Ascending aorta (tissue), 2 donors: ENCODE results near the gene SLIT3. TPM values are rescaled to one million over a fixed set of nuclear protein-coding genes. Genes with fewer than 3 reads are reported as not detected.

ENCODE experiments used
- DNase-seq, 2 donors: peaks; one replicate each; pipeline ENCODE4 v3.0.0-alpha.2; 2019; ENCODE audit warnings: low spot score in 2 of 2
- H3K27ac ChIP-seq, 2 donors: fragments of 200-600 bp; sonication (generic); one replicate each; pipeline ENCODE4 v1.5.1; 2016 to 2017; ENCODE audit warnings: mild to moderate bottlenecking in 1 of 2
- H3K27me3 ChIP-seq: fragments of 200-600 bp; sonication (generic); one replicate; pipeline ENCODE4 v1.5.1; 2017
- H3K36me3 ChIP-seq, 2 donors: fragments of 200-600 bp; sonication (generic); one replicate each; pipeline ENCODE4 v1.5.1; 2016
- H3K4me1 ChIP-seq, 2 donors: fragments of 200-600 bp; sonication (generic); one replicate each; pipeline ENCODE4 v1.5.1; 2016 to 2017; ENCODE audit warnings: mild to moderate bottlenecking in 1 of 2
- H3K4me3 ChIP-seq, 2 donors: fragments of 200-600 bp; sonication (generic); one replicate each; pipeline ENCODE4 v1.5.1; 2016 to 2017; ENCODE audit warnings: mild to moderate bottlenecking in 1 of 2
- H3K9me3 ChIP-seq, 2 donors: fragments of 200-600 bp; sonication (generic); one replicate each; pipeline ENCODE4 v1.5.1; 2016
- intact Hi-C: fragments of 100-400 bp; cut with DNase I; formaldehyde crosslinking; loops from one replicate; pipeline ENCODE4 v1.15.1; 2023
- total RNA-seq: library from RNA; depleted of rRNA; stranded (reverse); fragments of >200 nt; gene quantifications from one replicate; pipeline ENCODE4 v1.1.0, GENCODE V29; 2016
- TF ChIP-seq, protein P1 (sequence below), 3 experiments: fragments of 200-600 bp in 2 of 3; fragments of 450-650 bp in 1 of 3; sonication (generic) in 2 of 3; IDR thresholded peaks; one replicate each; pipeline ENCODE4 v1.5.1; 2016 to 2019; ENCODE audit warnings: antibody characterized with exemption in 3 of 3, mild to moderate bottlenecking in 1 of 3, moderate library complexity in 1 of 3

SLIT3 gene
- total RNA-seq, 1 donor from 2014 or later = 128 TPM

- no peaks in the 10 kb centered on the region for H3K27me3 ChIP-seq
- TF ChIP-seq, protein P1, sequence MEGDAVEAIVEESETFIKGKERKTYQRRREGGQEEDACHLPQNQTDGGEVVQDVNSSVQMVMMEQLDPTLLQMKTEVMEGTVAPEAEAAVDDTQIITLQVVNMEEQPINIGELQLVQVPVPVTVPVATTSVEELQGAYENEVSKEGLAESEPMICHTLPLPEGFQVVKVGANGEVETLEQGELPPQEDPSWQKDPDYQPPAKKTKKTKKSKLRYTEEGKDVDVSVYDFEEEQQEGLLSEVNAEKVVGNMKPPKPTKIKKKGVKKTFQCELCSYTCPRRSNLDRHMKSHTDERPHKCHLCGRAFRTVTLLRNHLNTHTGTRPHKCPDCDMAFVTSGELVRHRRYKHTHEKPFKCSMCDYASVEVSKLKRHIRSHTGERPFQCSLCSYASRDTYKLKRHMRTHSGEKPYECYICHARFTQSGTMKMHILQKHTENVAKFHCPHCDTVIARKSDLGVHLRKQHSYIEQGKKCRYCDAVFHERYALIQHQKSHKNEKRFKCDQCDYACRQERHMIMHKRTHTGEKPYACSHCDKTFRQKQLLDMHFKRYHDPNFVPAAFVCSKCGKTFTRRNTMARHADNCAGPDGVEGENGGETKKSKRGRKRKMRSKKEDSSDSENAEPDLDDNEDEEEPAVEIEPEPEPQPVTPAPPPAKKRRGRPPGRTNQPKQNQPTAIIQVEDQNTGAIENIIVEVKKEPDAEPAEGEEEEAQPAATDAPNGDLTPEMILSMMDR (IDR thresholded peaks at IDR 0.05) = no peak
- DNase-seq = no peak
- no peaks in the 10 kb centered on the region for H3K36me3 ChIP-seq
- intact Hi-C loops = no loop called here
- no peak overlapping the region for H3K27ac ChIP-seq
- H3K4me1 ChIP-seq = peaks cover 5% of the 10 kb centered on the region in 2 donors
- H3K9me3 ChIP-seq = no peaks in the 10 kb centered on the region
- no peak overlapping the region for H3K4me3 ChIP-seq
Measured at GRCh38 chr5:169121630-169122420, 179.1 kb downstream of the SLIT3 start.

DNA sequence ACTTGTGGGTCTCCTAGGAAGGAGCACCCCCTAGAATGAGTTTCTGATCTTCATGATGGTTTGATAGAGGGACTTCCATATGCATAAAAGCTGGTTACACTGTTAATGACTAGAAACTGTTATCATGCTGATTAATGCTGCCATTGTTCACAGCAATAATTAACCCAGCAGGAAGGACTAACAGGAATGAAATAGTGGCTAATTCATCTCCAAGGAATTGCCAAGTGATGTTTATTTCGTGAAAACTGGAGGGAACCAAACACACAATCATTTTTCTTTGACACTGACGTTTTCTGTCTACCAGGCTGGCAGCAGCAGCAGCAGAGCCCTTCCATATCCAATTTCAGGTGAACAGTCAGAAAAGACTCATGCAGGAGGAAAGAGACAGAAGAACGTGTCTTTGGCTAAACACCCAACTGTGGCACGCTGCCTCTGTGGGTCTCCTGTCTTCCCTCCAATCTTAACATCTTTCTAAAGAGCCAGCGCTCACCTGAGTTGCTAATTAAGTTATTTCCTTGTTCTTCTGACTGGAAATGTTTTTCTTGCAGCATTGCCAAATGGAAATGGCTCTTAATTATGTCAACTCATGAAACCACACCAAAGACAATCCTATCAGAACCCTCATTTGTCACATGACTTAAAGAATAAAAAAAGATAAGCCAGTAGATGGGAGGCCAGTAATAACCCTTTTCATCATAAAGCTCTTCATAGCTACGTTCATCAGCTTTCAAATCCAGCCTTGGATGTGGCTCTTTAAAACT, 181.5 kb downstream of the SLIT3 start:
- H3K27me3 ChIP-seq = no peaks in the 10 kb centered on the region

DNA sequence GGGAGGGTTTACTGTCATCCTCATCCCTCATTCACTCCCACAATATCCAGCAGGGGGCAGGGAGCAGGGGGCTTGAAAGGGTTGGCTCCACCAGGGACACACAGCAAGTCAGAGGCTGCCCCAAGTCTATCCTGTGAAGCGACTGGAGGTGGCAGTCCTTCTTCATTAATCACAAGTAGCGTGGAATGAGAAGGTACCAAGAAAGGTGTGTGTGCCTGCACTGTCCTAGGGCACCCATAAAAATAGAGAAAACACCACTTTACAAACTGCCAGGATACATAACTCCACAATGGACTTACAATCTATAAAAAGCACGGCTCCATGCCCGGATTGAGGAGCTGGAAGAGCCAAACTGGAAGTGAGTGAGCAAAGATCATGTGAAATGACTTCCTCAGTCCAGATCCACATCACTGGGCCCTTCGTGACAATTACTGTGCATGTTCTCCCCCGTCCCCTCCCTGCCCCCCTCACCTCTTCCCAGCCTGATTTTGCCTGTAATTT, 183.9 kb downstream of the SLIT3 start:
- intact Hi-C loops = loop anchor here (5.0 kb wide), 2 partner anchors 75 to 185 kb away; partner anchors contain the start of gene SLIT3
- no peaks in the 10 kb centered on the region for H3K27me3 ChIP-seq
- TF ChIP-seq, protein P1 (IDR thresholded peaks at IDR 0.05) = peak in 2 of 3 experiments; percentile 22 to 30
- peak; percentile 42 to 72 for DNase-seq
- peak overlapping the region; percentile 84 to 88 for H3K27ac ChIP-seq
- H3K4me1 ChIP-seq = peaks cover 5% of the 10 kb centered on the region in 2 donors
- no peak overlapping the region for H3K4me3 ChIP-seq
- H3K9me3 ChIP-seq = no peaks in the 10 kb centered on the region
- H3K36me3 ChIP-seq = no peaks in the 10 kb centered on the region

More for the DNA sequence above, 181.5 kb downstream of the SLIT3 start:
- no peaks in the 10 kb centered on the region for H3K9me3 ChIP-seq
- H3K4me3 ChIP-seq = no peak overlapping the region
- no peak for DNase-seq
- intact Hi-C loops = loop anchor here (5.0 kb wide), 2 partner anchors 73 to 183 kb away; partner anchors contain the start of gene SLIT3
- no peak overlapping the region for H3K27ac ChIP-seq
- H3K36me3 ChIP-seq = no peaks in the 10 kb centered on the region
- H3K4me1 ChIP-seq = peaks cover 5% of the 10 kb centered on the region in 2 donors
- TF ChIP-seq, protein P1 (IDR thresholded peaks at IDR 0.05) = no peak

DNA sequence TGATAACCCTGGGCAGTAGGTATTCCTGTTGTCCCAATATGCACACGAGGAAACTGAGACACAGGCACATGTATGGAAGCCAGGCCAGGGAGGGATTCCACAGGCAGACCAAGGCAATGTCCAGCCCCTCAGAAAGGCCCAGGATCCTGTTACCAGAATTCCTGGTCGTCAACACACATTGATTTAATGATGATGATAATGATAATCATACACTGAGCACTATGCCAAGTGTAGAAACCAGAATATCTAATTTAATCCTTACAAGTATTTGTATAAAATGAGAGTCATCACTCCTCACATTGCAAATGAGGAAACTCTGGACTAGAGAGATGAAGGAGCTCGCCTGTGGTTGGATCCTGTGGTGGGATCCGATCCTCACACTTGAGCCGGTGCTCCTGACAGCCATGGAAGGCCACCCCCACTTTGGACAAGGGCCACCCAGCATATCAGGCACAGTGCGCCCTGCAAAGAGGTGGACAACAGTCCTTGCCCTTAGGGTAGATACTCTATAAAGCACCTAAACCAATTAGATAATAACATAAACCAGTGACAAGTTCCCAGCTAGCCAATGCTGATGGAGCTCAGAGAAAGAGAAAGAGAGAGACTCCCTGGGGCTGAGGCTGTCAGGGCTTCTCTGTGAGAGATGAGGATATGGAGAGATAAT, 185.3 kb downstream of the SLIT3 start:
- H3K36me3 ChIP-seq = no peaks in the 10 kb centered on the region
- intact Hi-C loops = loop anchor here (5.0 kb wide), 2 partner anchors 77 to 187 kb away; partner anchors contain the start of gene SLIT3
- no peaks in the 10 kb centered on the region for H3K9me3 ChIP-seq
- H3K27ac ChIP-seq = no peak overlapping the region
- TF ChIP-seq, protein P1 (IDR thresholded peaks at IDR 0.05) = no peak
- no peak for DNase-seq
- H3K4me1 ChIP-seq = peaks cover 5% of the 10 kb centered on the region in 2 donors
- no peaks in the 10 kb centered on the region for H3K27me3 ChIP-seq
- H3K4me3 ChIP-seq = no peak overlapping the region

GRCh38 chr5:169114466-169115065, 186.4 kb downstream of the SLIT3 start:
- H3K4me1 ChIP-seq = peaks cover 5% of the 10 kb centered on the region in 2 donors
- H3K36me3 ChIP-seq = no peaks in the 10 kb centered on the region
- no peak overlapping the region for H3K4me3 ChIP-seq
- H3K27me3 ChIP-seq = no peaks in the 10 kb centered on the region
- H3K9me3 ChIP-seq = no peaks in the 10 kb centered on the region
- DNase-seq = no peak
- intact Hi-C loops = loop anchor here (5.0 kb wide), 2 partner anchors 78 to 188 kb away; partner anchors contain the start of gene SLIT3
- TF ChIP-seq, protein P1 (IDR thresholded peaks at IDR 0.05) = no peak
- no peak overlapping the region for H3K27ac ChIP-seq
